Neuronal stem cell (in vitro differentiated cells): ENCODE results near the gene NPAS2.

ENCODE experiments used
- DNase-seq: peaks from one replicate; pipeline ENCODE4 v3.0.0-alpha.2; 2013; ENCODE audit warnings: low spot score
- H2AFZ ChIP-seq: one replicate; pipeline ENCODE4 v1.6.1; 2013; ENCODE audit warnings: mild to moderate bottlenecking, low read length, inconsistent platforms
- H2AK5ac ChIP-seq: 2 replicates; pipeline ENCODE4 v1.6.1; 2013; ENCODE audit warnings: low read depth, mild to moderate bottlenecking, inconsistent platforms, low read length, moderate library complexity, mixed read lengths
- H2BK120ac ChIP-seq: 2 replicates; pipeline ENCODE4 v1.6.1; 2013; ENCODE audit warnings: low read depth, mild to moderate bottlenecking, inconsistent platforms, low read length, moderate library complexity, mixed read lengths
- H2BK12ac ChIP-seq: one replicate; pipeline ENCODE4 v1.6.1; 2013; ENCODE audit warnings: low read length, inconsistent platforms
- H2BK15ac ChIP-seq: 2 replicates; pipeline ENCODE4 v1.6.1; 2013; ENCODE audit warnings: mild to moderate bottlenecking, low read length, inconsistent platforms, mixed read lengths
- H2BK5ac ChIP-seq: one replicate; pipeline ENCODE4 v1.6.1; 2013; ENCODE audit warnings: inconsistent platforms, mild to moderate bottlenecking, low read length, moderate library complexity
- H3K14ac ChIP-seq: one replicate; pipeline ENCODE4 v1.6.1; 2013; ENCODE audit warnings: low read length, inconsistent platforms
- H3K18ac ChIP-seq: 2 replicates; pipeline ENCODE4 v1.6.1; 2013; ENCODE audit warnings: low read length, inconsistent platforms
- H3K23ac ChIP-seq: 2 replicates; pipeline ENCODE4 v1.6.1; 2013; ENCODE audit warnings: low read depth, mild to moderate bottlenecking, mixed read lengths, low read length, inconsistent platforms; ENCODE audit not compliant: poor library complexity
- H3K27ac ChIP-seq: replicated peaks from 3 replicates; pipeline ENCODE4 v1.5.1; 2013; ENCODE audit warnings: low read length, inconsistent platforms
- H3K27me3 ChIP-seq, 3 experiments: 2 replicates each; pipeline ENCODE4 v1.6.1; 2013; ENCODE audit warnings: low read length in 3 of 3, mild to moderate bottlenecking in 2 of 3, inconsistent platforms in 1 of 3, low read depth in 1 of 3, mixed read lengths in 1 of 3, moderate library complexity in 1 of 3; ENCODE audit not compliant: control insufficient read depth in 3 of 3, insufficient read depth in 3 of 3
- H3K36me3 ChIP-seq, 2 donors: replicated peaks in 1 of 2; 2 replicates each; pipeline ENCODE4 v1.6.1; 2013; ENCODE audit warnings: low read length in 2 of 2; ENCODE audit not compliant: control insufficient read depth in 2 of 2, insufficient read depth in 2 of 2
- H3K4ac ChIP-seq: 2 replicates; pipeline ENCODE4 v1.6.1; 2013; ENCODE audit warnings: inconsistent platforms, mild to moderate bottlenecking, low read length, moderate library complexity
- H3K4me1 ChIP-seq, 2 donors: 1 replicate in 1 of 2; 2 replicates in 1 of 2; pipeline ENCODE4 v1.6.1; 2013; ENCODE audit warnings: low read length in 2 of 2, low read depth in 1 of 2; ENCODE audit not compliant: control insufficient read depth in 2 of 2, insufficient read depth in 1 of 2
- H3K4me2 ChIP-seq: one replicate; pipeline ENCODE4 v1.6.1; 2013; ENCODE audit warnings: mild to moderate bottlenecking, low read length, inconsistent platforms; ENCODE audit not compliant: insufficient read depth, poor library complexity, severe bottlenecking
- H3K4me3 ChIP-seq, 2 donors: 2 replicates each; pipeline ENCODE4 v1.5.1; 2013; ENCODE audit warnings: low read length in 2 of 2, mild to moderate bottlenecking in 2 of 2, inconsistent platforms in 1 of 2, moderate library complexity in 1 of 2
- H3K79me1 ChIP-seq: one replicate; pipeline ENCODE4 v1.6.1; 2013; ENCODE audit warnings: low read depth, mild to moderate bottlenecking, inconsistent platforms, low read length, moderate library complexity
- H3K9ac ChIP-seq: one replicate; pipeline ENCODE4 v1.6.1; 2013; ENCODE audit warnings: mild to moderate bottlenecking, low read depth, low read length, inconsistent platforms; ENCODE audit not compliant: poor library complexity
- H3K9me3 ChIP-seq, 2 donors: replicated peaks in 1 of 2; 2 replicates each; pipeline versions ENCODE3 to v1.6.1; 2013; ENCODE audit warnings: low read length in 2 of 2, mild to moderate bottlenecking in 2 of 2, inconsistent platforms in 1 of 2, low read depth in 1 of 2, mixed read lengths in 1 of 2, moderate library complexity in 1 of 2; ENCODE audit not compliant: control insufficient read depth in 2 of 2, insufficient read depth in 1 of 2
- H4K8ac ChIP-seq: one replicate; pipeline ENCODE4 v1.6.1; 2013; ENCODE audit warnings: low read depth, mild to moderate bottlenecking, inconsistent platforms, low read length, moderate library complexity
- H4K91ac ChIP-seq: one replicate; pipeline ENCODE4 v1.6.1; 2013; ENCODE audit warnings: low read length, low read depth, mild to moderate bottlenecking, inconsistent platforms; ENCODE audit not compliant: poor library complexity
- WGBS, 2 donors: extraction: QIAGEN DNeasy Blood & Tissue Kit; methylation state at CpG; one replicate each; pipeline ENCODE4 v1.1.7; 2013; ENCODE audit warnings: missing lambda C conversion rate in 2 of 2, mixed read lengths in 1 of 2; ENCODE audit not compliant: insufficient read length in 2 of 2, insufficient replicate concordance in 1 of 2; ENCODE audit errors: extremely low coverage in 2 of 2; 5-methylcytosine and 5-hydroxymethylcytosine counted together

Gene NPAS2

GRCh38 chr2:101014264-101014857 is 194.4 kb downstream of the NPAS2 start:
- DNase-seq = no peak
- Histone ChIP-seq H3K4ac (no peak overlapping the region), H3K4me3 (no peak overlapping the region), H3K27ac (no peak overlapping the region), H3K14ac (no peak overlapping the region), H2BK120ac (no peak overlapping the region), H3K23ac (no peak overlapping the region), H2BK5ac (no peak overlapping the region), H3K4me2 (no peak overlapping the region), H3K27me3 (no peaks in the 10 kb centered on the region), H3K9me3 (peaks cover 0 to 14% of the 10 kb centered on the region in 2 donors), H2BK15ac (no peak overlapping the region), H3K79me1 (peaks cover 3% of the 10 kb centered on the region), H2AFZ (no peak overlapping the region), H3K18ac (no peak overlapping the region), H2AK5ac (no peak overlapping the region), H2BK12ac (no peak overlapping the region), H3K9ac (no peak overlapping the region), H4K8ac (no peak overlapping the region), H4K91ac (no peak overlapping the region), H3K36me3 (peaks cover 18 to 81% of the 10 kb centered on the region in 2 donors), H3K4me1 (no peaks in the 10 kb centered on the region)
- no CpG with 5 or more reads among the region's 6 CpGs for WGBS, 2 donors

GRCh38 chr2:101017371-101017770 is 197.4 kb downstream of the NPAS2 start:
- no peaks in the 10 kb centered on the region for H3K4me1 ChIP-seq
- no peak overlapping the region for H3K4me2 ChIP-seq
- no peak overlapping the region for H3K9ac ChIP-seq
- DNase-seq = no peak
- H2AFZ ChIP-seq = no peak overlapping the region
- no CpG with 5 or more reads among the region's 3 CpGs for WGBS, 2 donors
- H3K27ac ChIP-seq = no peak overlapping the region
- no peak overlapping the region for H4K91ac ChIP-seq
- no peak overlapping the region for H3K4me3 ChIP-seq
- no peak overlapping the region for H2AK5ac ChIP-seq
- H2BK120ac ChIP-seq = no peak overlapping the region
- H3K79me1 ChIP-seq = peaks cover 3% of the 10 kb centered on the region
- no peak overlapping the region for H3K14ac ChIP-seq
- no peak overlapping the region for H4K8ac ChIP-seq
- peaks cover 0 to 2% (median 0%) of the 10 kb centered on the region in 3 experiments for H3K27me3 ChIP-seq
- H3K36me3 ChIP-seq = peaks cover 22 to 81% of the 10 kb centered on the region in 2 donors
- H2BK5ac ChIP-seq = no peak overlapping the region
- no peak overlapping the region for H3K23ac ChIP-seq
- no peak overlapping the region for H2BK12ac ChIP-seq
- no peak overlapping the region for H3K4ac ChIP-seq
- H3K18ac ChIP-seq = no peak overlapping the region
- H2BK15ac ChIP-seq = no peak overlapping the region
- H3K9me3 ChIP-seq = peaks cover 0 to 14% of the 10 kb centered on the region in 2 donors

GRCh38 chr2:101018934-101019333 is 199.0 kb downstream of the NPAS2 start:
- H3K27me3 ChIP-seq = peaks cover 0 to 2% (median 0%) of the 10 kb centered on the region in 3 experiments
- WGBS, 2 donors = no CpG with 5 or more reads among the region's 8 CpGs
- no peaks in the 10 kb centered on the region for H3K79me1 ChIP-seq
- H3K18ac ChIP-seq = no peak overlapping the region
- no peak overlapping the region for H2AK5ac ChIP-seq
- H4K8ac ChIP-seq = no peak overlapping the region
- no peak overlapping the region for H2AFZ ChIP-seq
- H2BK12ac ChIP-seq = no peak overlapping the region
- no peak overlapping the region for H3K4me2 ChIP-seq
- H3K14ac ChIP-seq = no peak overlapping the region
- no peak overlapping the region for H2BK5ac ChIP-seq
- H2BK120ac ChIP-seq = no peak overlapping the region
- H3K9me3 ChIP-seq = peaks cover 0 to 14% of the 10 kb centered on the region in 2 donors
- no peak overlapping the region for H3K4me3 ChIP-seq
- H3K27ac ChIP-seq = no peak overlapping the region
- peaks cover 18 to 80% of the 10 kb centered on the region in 2 donors for H3K36me3 ChIP-seq
- no peak overlapping the region for H3K4ac ChIP-seq
- H2BK15ac ChIP-seq = no peak overlapping the region
- H4K91ac ChIP-seq = no peak overlapping the region
- no peak overlapping the region for H3K23ac ChIP-seq
- DNase-seq = no peak
- H3K4me1 ChIP-seq = no peaks in the 10 kb centered on the region
- no peak overlapping the region for H3K9ac ChIP-seq

- no peak overlapping the region for H2AK5ac ChIP-seq
- H2BK120ac ChIP-seq = no peak overlapping the region
- whole genome bisulfite sequencing, 2 donors = no CpG with 5 or more reads among the region's 16 CpGs
- no peak overlapping the region for H3K4ac ChIP-seq
- DNase-seq = no peak
- H4K91ac ChIP-seq = no peak overlapping the region
- H2BK5ac ChIP-seq = no peak overlapping the region
- H3K14ac ChIP-seq = no peak overlapping the region
- H3K4me1 ChIP-seq = peaks cover 10 to 11% of the 10 kb centered on the region in 2 donors
- H2BK15ac ChIP-seq = no peak overlapping the region
- H3K18ac ChIP-seq = no peak overlapping the region
- H3K9ac ChIP-seq = no peak overlapping the region
- H3K27me3 ChIP-seq = peaks cover 0 to 2% (median 0%) of the 10 kb centered on the region in 3 experiments
- no peak overlapping the region for H3K27ac ChIP-seq
- no peak overlapping the region for H3K23ac ChIP-seq
- no peak overlapping the region for H4K8ac ChIP-seq
- H3K36me3 ChIP-seq = peaks cover 12 to 71% of the 10 kb centered on the region in 2 donors
- H3K4me2 ChIP-seq = no peak overlapping the region
- H3K4me3 ChIP-seq = no peak overlapping the region
- no peak overlapping the region for H2AFZ ChIP-seq
- no peak overlapping the region for H2BK12ac ChIP-seq
- no peaks in the 10 kb centered on the region for H3K79me1 ChIP-seq
- no peaks in the 10 kb centered on the region for H3K9me3 ChIP-seq
Observed at GRCh38 chr2:101022221-101022620, 202.3 kb downstream of the NPAS2 start.
